Measurements from ENCODE around the gene USF3. TPM values are rescaled to one million over a fixed set of nuclear protein-coding genes. Genes with fewer than 3 reads are reported as not detected.

USF3 gene
- total RNA-seq, 1 donor from 2014 or later, result 15.3 TPM

DNA sequence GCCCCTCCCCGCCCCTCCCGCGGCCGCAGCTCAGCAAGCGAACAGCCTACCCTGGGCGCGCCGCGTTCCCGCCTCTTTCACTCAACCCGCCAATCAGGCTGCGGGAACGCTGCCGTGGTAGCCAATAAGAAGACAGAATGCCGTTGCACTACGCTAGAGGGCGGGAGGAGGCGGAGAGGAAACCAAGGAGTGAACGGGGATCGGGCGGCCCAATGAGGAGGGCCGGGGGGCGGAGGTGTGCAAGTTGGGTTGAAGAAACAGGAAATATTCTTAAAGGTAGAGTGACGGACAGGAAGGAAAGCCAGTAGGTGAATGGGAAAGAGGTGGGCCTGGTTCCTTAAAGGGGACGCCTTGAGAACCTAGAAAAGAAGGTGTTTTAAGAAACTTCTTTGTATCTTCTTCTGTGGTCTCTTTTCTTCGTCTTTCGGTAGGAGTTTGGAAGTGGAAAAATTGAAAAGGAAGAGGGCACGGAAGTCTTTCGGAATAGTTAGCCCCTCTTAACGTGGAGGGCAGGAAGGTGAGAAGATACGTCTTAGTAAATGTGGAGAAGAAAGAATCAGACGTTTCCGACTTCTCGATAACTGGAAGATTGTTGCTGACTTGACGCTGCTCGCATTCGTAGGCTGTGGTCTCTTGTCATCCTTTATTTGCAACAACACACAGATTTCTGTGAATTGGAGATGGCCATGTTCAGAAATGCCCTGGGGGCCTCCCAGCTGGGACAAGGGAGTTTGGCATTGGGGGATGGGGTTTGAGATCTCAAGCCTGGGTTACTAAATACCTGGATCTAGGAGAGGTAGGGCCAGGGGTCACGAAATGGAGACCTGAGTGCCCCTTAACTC lies 437 bp upstream of the USF3 start:
- H3K27ac ChIP-seq, result no peak overlapping the region
- Mint-ChIP-seq H3K27ac (no peak overlapping the region), H3K9me3 (no peaks in the 10 kb centered on the region), H3K27me3 (ENCODE audit: insufficient read depth, low read depth) (peaks cover 2% of the 10 kb centered on the region), H3K4me3 (no peak overlapping the region), H3K4me1 (peaks cover 15% of the 10 kb centered on the region), H3K36me3 (peaks cover 6% of the 10 kb centered on the region)
- H4K20me1 ChIP-seq (ENCODE audit: low read depth), result peaks cover 3% of the 10 kb centered on the region
- no peaks in the 10 kb centered on the region for H3K9me3 ChIP-seq (ENCODE audit: low read depth)
- H3K4me1 ChIP-seq, result peaks cover 18% of the 10 kb centered on the region
- peaks cover 55% of the 10 kb centered on the region for H3K79me2 ChIP-seq (ENCODE audit: low read depth)
- TF ChIP-seq EZH2 (IDR thresholded peaks at IDR 0.05) (no peak), EZH2phosphoT487 (IDR thresholded peaks at IDR 0.05) (no peak)
- TF ChIP-seq, protein P1, sequence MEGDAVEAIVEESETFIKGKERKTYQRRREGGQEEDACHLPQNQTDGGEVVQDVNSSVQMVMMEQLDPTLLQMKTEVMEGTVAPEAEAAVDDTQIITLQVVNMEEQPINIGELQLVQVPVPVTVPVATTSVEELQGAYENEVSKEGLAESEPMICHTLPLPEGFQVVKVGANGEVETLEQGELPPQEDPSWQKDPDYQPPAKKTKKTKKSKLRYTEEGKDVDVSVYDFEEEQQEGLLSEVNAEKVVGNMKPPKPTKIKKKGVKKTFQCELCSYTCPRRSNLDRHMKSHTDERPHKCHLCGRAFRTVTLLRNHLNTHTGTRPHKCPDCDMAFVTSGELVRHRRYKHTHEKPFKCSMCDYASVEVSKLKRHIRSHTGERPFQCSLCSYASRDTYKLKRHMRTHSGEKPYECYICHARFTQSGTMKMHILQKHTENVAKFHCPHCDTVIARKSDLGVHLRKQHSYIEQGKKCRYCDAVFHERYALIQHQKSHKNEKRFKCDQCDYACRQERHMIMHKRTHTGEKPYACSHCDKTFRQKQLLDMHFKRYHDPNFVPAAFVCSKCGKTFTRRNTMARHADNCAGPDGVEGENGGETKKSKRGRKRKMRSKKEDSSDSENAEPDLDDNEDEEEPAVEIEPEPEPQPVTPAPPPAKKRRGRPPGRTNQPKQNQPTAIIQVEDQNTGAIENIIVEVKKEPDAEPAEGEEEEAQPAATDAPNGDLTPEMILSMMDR (IDR thresholded peaks at IDR 0.05), result peak; percentile 22
- no peaks in the 10 kb centered on the region for H3K36me3 ChIP-seq
- H3K4me2 ChIP-seq, result peak overlapping the region; percentile 91
- H3K9ac ChIP-seq, result peak overlapping the region; percentile 38
- H3K4me3 ChIP-seq, result peak overlapping the region; percentile 94
- no peaks in the 10 kb centered on the region for H3K27me3 ChIP-seq
- DNase-seq (ENCODE audit: low spot score), result peak; percentile 99
- peaks cover 17% of the 10 kb centered on the region for H3F3A ChIP-seq (ENCODE audit: low read depth)
- peak overlapping the region; percentile 60 for H2AFZ ChIP-seq (replicated peaks)

DNA sequence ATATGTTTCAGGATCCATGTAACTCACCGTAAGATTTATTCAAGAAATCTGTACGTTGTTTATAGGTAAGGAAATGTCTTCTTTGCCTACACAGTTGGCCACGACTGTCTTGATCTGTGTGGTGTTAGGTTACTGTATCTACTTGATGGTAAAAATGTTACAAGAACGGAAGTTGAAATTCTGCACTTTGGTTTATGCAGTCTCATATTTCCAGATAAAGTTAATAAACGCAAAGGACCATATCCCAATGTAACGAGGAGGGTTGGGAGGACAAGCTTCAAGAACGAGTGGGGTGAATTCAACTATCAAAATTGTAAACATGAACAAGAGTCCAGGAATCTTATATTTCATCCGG lies 1.0 kb downstream of the USF3 start:
- Mint-ChIP-seq H3K27ac (peak overlapping the region; percentile 98), H3K4me3 (peak overlapping the region; percentile 100), H3K4me1 (peaks cover 15% of the 10 kb centered on the region), H3K36me3 (peaks cover 6% of the 10 kb centered on the region), H3K27me3 (ENCODE audit: insufficient read depth, low read depth) (peaks cover 2% of the 10 kb centered on the region), H3K9me3 (no peaks in the 10 kb centered on the region)
- H2AFZ ChIP-seq (replicated peaks), result peak overlapping the region; percentile 91
- peaks cover 70% of the 10 kb centered on the region for H3K79me2 ChIP-seq (ENCODE audit: low read depth)
- peak overlapping the region; percentile 69 for H3K9ac ChIP-seq
- H3K4me1 ChIP-seq, result peaks cover 25% of the 10 kb centered on the region
- no peak for TF ChIP-seq EZH2phosphoT487 (IDR thresholded peaks at IDR 0.05)
- no peak for TF ChIP-seq EZH2 (IDR thresholded peaks at IDR 0.05)
- TF ChIP-seq, protein P1 (IDR thresholded peaks at IDR 0.05), result no peak
- H3K4me2 ChIP-seq, result peak overlapping the region; percentile 99
- no peaks in the 10 kb centered on the region for H3K9me3 ChIP-seq (ENCODE audit: low read depth)
- H3K27me3 ChIP-seq, result no peaks in the 10 kb centered on the region
- peaks cover 3% of the 10 kb centered on the region for H4K20me1 ChIP-seq (ENCODE audit: low read depth)
- H3F3A ChIP-seq (ENCODE audit: low read depth), result peaks cover 17% of the 10 kb centered on the region
- H3K36me3 ChIP-seq, result no peaks in the 10 kb centered on the region
- DNase-seq (ENCODE audit: low spot score), result no peak
- H3K27ac ChIP-seq, result peak overlapping the region; percentile 95
- H3K4me3 ChIP-seq, result peak overlapping the region; percentile 94

- peaks cover 12% of the 10 kb centered on the region for H3K4me1 Mint-ChIP-seq
- peaks cover 19% of the 10 kb centered on the region for H3K36me3 Mint-ChIP-seq
- Histone ChIP-seq H3K36me3 (no peaks in the 10 kb centered on the region), H3F3A (ENCODE audit: low read depth) (peaks cover 3% of the 10 kb centered on the region), H3K9ac (no peak overlapping the region), H3K79me2 (ENCODE audit: low read depth) (peaks cover 61% of the 10 kb centered on the region), H4K20me1 (ENCODE audit: low read depth) (peaks cover 3% of the 10 kb centered on the region), H3K4me1 (peaks cover 20% of the 10 kb centered on the region), H3K27ac (no peak overlapping the region), H3K4me2 (no peak overlapping the region), H2AFZ (replicated peaks) (no peak overlapping the region), H3K27me3 (no peaks in the 10 kb centered on the region), H3K9me3 (ENCODE audit: low read depth) (no peaks in the 10 kb centered on the region), H3K4me3 (no peak overlapping the region)
- no peak for DNase-seq (ENCODE audit: low spot score)
- H3K4me3 Mint-ChIP-seq, result no peak overlapping the region
- no peak overlapping the region for H3K27ac Mint-ChIP-seq
- H3K9me3 Mint-ChIP-seq, result peaks cover 13% of the 10 kb centered on the region
- H3K27me3 Mint-ChIP-seq (ENCODE audit: insufficient read depth, low read depth), result peaks cover 4% of the 10 kb centered on the region
- TF ChIP-seq EZH2 (IDR thresholded peaks at IDR 0.05) (no peak), EZH2phosphoT487 (IDR thresholded peaks at IDR 0.05) (no peak)
- TF ChIP-seq, protein P1 (IDR thresholded peaks at IDR 0.05), result no peak
These were observed 6.0 kb downstream of the USF3 start for GRCh38 chr3:113690482-113690881.
